H1 (cell line): Measurements from ENCODE around the gene SIGLEC6. TPM values are rescaled to one million over a fixed set of nuclear protein-coding genes. Genes with fewer than 3 reads are reported as not detected.

Experiments used
- CTCF ChIA-PET: fragments of 300-600 bp; sonication (Branson Sonifier 250); formaldehyde crosslinking; loops from one replicate; lab custom pipeline; 2021; ENCODE audit not compliant: partially characterized antibody; lab: Charles Lee
- POLR2A ChIA-PET: fragments of 300-600 bp; sonication (Branson Sonifier 250); formaldehyde crosslinking; loops from one replicate; lab custom pipeline; 2021; ENCODE audit warnings: inconsistent platforms; ENCODE audit not compliant: partially characterized antibody; lab: Charles Lee
- DNase-seq, 2 experiments: peaks; one replicate each; pipeline versions ENCODE4 v3.0.0 to v3.0.0-alpha.2; 2010 to 2022; ENCODE audit warnings: low spot score in 2 of 2, low read depth in 1 of 2, mixed read lengths in 1 of 2
- FAIRE-seq: peaks from 2 replicates; lab custom pipeline; 2011; peaks lifted over from hg19 to GRCh38; lab: Jason Lieb, UNC
- H2AFZ ChIP-seq: 2 replicates; pipeline ENCODE4 v1.8.1; 2012; ENCODE audit warnings: low read length, inconsistent platforms
- H2AK5ac ChIP-seq: 2 replicates; pipeline ENCODE4 v1.6.1; 2013; ENCODE audit warnings: low read depth, low read length
- H2BK120ac ChIP-seq: replicated peaks from 2 replicates; pipeline ENCODE3; 2013; ENCODE audit warnings: low read depth, low read length, inconsistent platforms
- H2BK12ac ChIP-seq: 2 replicates; pipeline ENCODE4 v1.6.1; 2013; ENCODE audit warnings: low read depth, low read length
- H2BK15ac ChIP-seq: 2 replicates; pipeline ENCODE4 v1.6.1; 2013; ENCODE audit warnings: low read length
- H2BK20ac ChIP-seq: 2 replicates; pipeline ENCODE4 v1.6.1; 2013; ENCODE audit warnings: low read length
- H2BK5ac ChIP-seq: 2 replicates; pipeline ENCODE4 v1.6.1; 2013; ENCODE audit warnings: low read depth, low read length
- H3K14ac ChIP-seq: 2 replicates; pipeline ENCODE4 v1.6.1; 2013; ENCODE audit warnings: inconsistent platforms; ENCODE audit not compliant: insufficient read length
- H3K18ac ChIP-seq: 2 replicates; pipeline ENCODE4 v1.6.1; 2013; ENCODE audit warnings: low read length; ENCODE audit errors: extremely low read depth
- H3K23ac ChIP-seq: 2 replicates; pipeline ENCODE4 v1.6.1; 2013; ENCODE audit warnings: inconsistent platforms; ENCODE audit not compliant: insufficient read length
- H3K23me2 ChIP-seq: 2 replicates; pipeline ENCODE4 v1.6.1; 2013; ENCODE audit warnings: low read depth, low read length
- H3K27ac ChIP-seq: 2 replicates; pipeline ENCODE4 v1.6.1; 2011; ENCODE audit warnings: low read depth, low read length, inconsistent platforms
- H3K27me3 ChIP-seq, 4 experiments: replicated peaks in 1 of 4; 1 replicate in 1 of 4; 2 replicates in 3 of 4; pipeline versions ENCODE4 v1.6.1 to v1.8.1; 2011 to 2013; ENCODE audit warnings: low read length in 3 of 4, mild to moderate bottlenecking in 3 of 4, inconsistent platforms in 2 of 4, mixed read lengths in 2 of 4, moderate library complexity in 1 of 4; ENCODE audit not compliant: control insufficient read depth in 3 of 4, insufficient read depth in 3 of 4; ENCODE audit errors: extremely low read depth in 1 of 4
- H3K36me3 ChIP-seq, 4 experiments: 2 replicates each; pipeline versions ENCODE4 v1.6.1 to v1.8.1; 2011 to 2013; ENCODE audit warnings: mild to moderate bottlenecking in 4 of 4, low read length in 3 of 4, moderate library complexity in 2 of 4, control low read depth in 1 of 4, inconsistent platforms in 1 of 4; ENCODE audit not compliant: insufficient read depth in 4 of 4, control insufficient read depth in 2 of 4
- H3K4ac ChIP-seq: replicated peaks from 2 replicates; pipeline ENCODE3; 2013; ENCODE audit warnings: low read length, low read depth, mixed read lengths, inconsistent platforms; ENCODE audit not compliant: insufficient read length
- H3K4me1 ChIP-seq, 4 experiments: replicated peaks in 1 of 4; 1 replicate in 1 of 4; 2 replicates in 3 of 4; pipeline versions ENCODE4 v1.6.1 to v1.8.1; 2011 to 2013; ENCODE audit warnings: low read length in 3 of 4, inconsistent platforms in 2 of 4, mixed read lengths in 1 of 4; ENCODE audit not compliant: insufficient read depth in 4 of 4, control insufficient read depth in 3 of 4
- H3K4me2 ChIP-seq, 2 experiments: 2 replicates each; pipeline versions ENCODE4 v1.6.1 to v1.8.1; 2011 to 2013; ENCODE audit warnings: low read depth in 2 of 2, low read length in 2 of 2, control low read depth in 1 of 2, inconsistent platforms in 1 of 2, mild to moderate bottlenecking in 1 of 2; ENCODE audit not compliant: insufficient read depth in 1 of 2
- H3K4me3 ChIP-seq, 4 experiments: fragments of 200-600, 300-600 bp in 1 of 4; sonication (generic), shearing (Covaris generic), sonication (Bioruptor Twin) in 1 of 4; 2 replicates each; pipeline versions ENCODE4 v1.5.1 to v1.8.1; 2011 to 2016; ENCODE audit warnings: low read length in 4 of 4, low read depth in 3 of 4, control low read depth in 2 of 4, inconsistent platforms in 2 of 4, mild to moderate bottlenecking in 2 of 4, mixed read lengths in 1 of 4, moderate library complexity in 1 of 4; ENCODE audit not compliant: insufficient read depth in 2 of 4; ENCODE audit errors: extremely low read depth in 1 of 4
- H3K56ac ChIP-seq: replicated peaks from 2 replicates; pipeline ENCODE3; 2013; ENCODE audit warnings: low read depth, mild to moderate bottlenecking, mixed read lengths, low read length, inconsistent platforms; ENCODE audit not compliant: insufficient read length
- H3K79me1 ChIP-seq: 2 replicates; pipeline ENCODE4 v1.6.1; 2013; ENCODE audit warnings: low read depth, low read length, control low read depth
- H3K79me2 ChIP-seq, 2 experiments: 2 replicates each; pipeline versions ENCODE4 v1.6.1 to v1.8.1; 2012 to 2013; ENCODE audit warnings: low read length in 2 of 2, mild to moderate bottlenecking in 2 of 2, inconsistent platforms in 1 of 2; ENCODE audit not compliant: insufficient read depth in 2 of 2, control insufficient read depth in 1 of 2
- H3K9ac ChIP-seq, 4 experiments: replicated peaks in 1 of 4; 1 replicate in 1 of 4; 2 replicates in 3 of 4; pipeline versions ENCODE4 v1.6.1 to v1.8.1; 2011 to 2013; ENCODE audit warnings: low read depth in 3 of 4, low read length in 3 of 4, control low read depth in 2 of 4, mild to moderate bottlenecking in 2 of 4, moderate library complexity in 2 of 4, inconsistent platforms in 1 of 4; ENCODE audit errors: extremely low read depth in 1 of 4
- H3K9me3 ChIP-seq, 2 experiments: 2 replicates each; pipeline versions ENCODE4 v1.6.1 to v1.8.1; 2012 to 2013; ENCODE audit warnings: mild to moderate bottlenecking in 2 of 2, moderate library complexity in 2 of 2, control low read depth in 1 of 2, inconsistent platforms in 1 of 2, low read depth in 1 of 2, low read length in 1 of 2, mixed read lengths in 1 of 2; ENCODE audit not compliant: insufficient read depth in 2 of 2
- H4K20me1 ChIP-seq, 2 experiments: replicated peaks in 1 of 2; 2 replicates each; pipeline versions ENCODE3 to v1.8.1; 2011 to 2013; ENCODE audit warnings: inconsistent platforms in 2 of 2, low read length in 2 of 2, mild to moderate bottlenecking in 1 of 2; ENCODE audit not compliant: insufficient read depth in 2 of 2, control insufficient read depth in 1 of 2
- H4K5ac ChIP-seq: 2 replicates; pipeline ENCODE4 v1.6.1; 2013; ENCODE audit warnings: low read length, low read depth, mixed read lengths, inconsistent platforms; ENCODE audit not compliant: insufficient read length
- H4K8ac ChIP-seq: 2 replicates; pipeline ENCODE4 v1.8.0; 2013; ENCODE audit warnings: mild to moderate bottlenecking, moderate library complexity, low read length, inconsistent platforms; ENCODE audit not compliant: insufficient read depth; ENCODE audit errors: extremely low read depth
- H4K91ac ChIP-seq: replicated peaks from 2 replicates; pipeline ENCODE3; 2013; ENCODE audit warnings: low read length, mixed read lengths, inconsistent platforms; ENCODE audit not compliant: insufficient read length
- CBX5 ChIP-seq: fragments of 300-800, 300-1000 bp; sonication (generic); IDR thresholded peaks from 2 replicates; pipeline ENCODE4 v1.7.1; 2016; ENCODE audit warnings: antibody characterized with exemption, low read length, low read depth
- CHD1 ChIP-seq: IDR thresholded peaks from 2 replicates; pipeline ENCODE4 v1.6.1; 2012; ENCODE audit warnings: low read depth, low read length, improper control_type of control experiment
- EGR1 ChIP-seq: IDR thresholded peaks from 2 replicates; pipeline ENCODE4 v1.6.1; 2011; ENCODE audit warnings: low read depth, low read length, borderline replicate concordance
- GABPA ChIP-seq: IDR thresholded peaks from 2 replicates; pipeline ENCODE4 v1.6.1; 2011; ENCODE audit warnings: mild to moderate bottlenecking, low read length, moderate library complexity, borderline replicate concordance; ENCODE audit not compliant: insufficient read depth
- JUND ChIP-seq: IDR thresholded peaks from 2 replicates; pipeline ENCODE4 v1.6.1; 2011; ENCODE audit warnings: mild to moderate bottlenecking, improper control_type of control experiment, low read length
- POLR2AphosphoS5 ChIP-seq: IDR thresholded peaks from 2 replicates; pipeline ENCODE4 v1.6.1; 2011; ENCODE audit warnings: low read depth, low read length
- SP4 ChIP-seq: IDR thresholded peaks from 2 replicates; pipeline ENCODE4 v1.6.1; 2012; ENCODE audit warnings: low read length, inconsistent platforms
- SUZ12 ChIP-seq: fragments of 200-600 bp; sonication (generic); IDR thresholded peaks from 2 replicates; pipeline ENCODE4 v1.6.1; 2012; ENCODE audit warnings: mild to moderate bottlenecking, inconsistent platforms, low read length, moderate library complexity, mixed read lengths
- TAF1 ChIP-seq: IDR thresholded peaks from 2 replicates; pipeline ENCODE4 v1.6.1; 2011; ENCODE audit warnings: mild to moderate bottlenecking, low read depth, low read length
- TCF12 ChIP-seq: IDR thresholded peaks from 2 replicates; pipeline ENCODE4 v1.6.1; 2011; ENCODE audit warnings: low read depth, mild to moderate bottlenecking, low read length
- USF2 ChIP-seq: IDR thresholded peaks from 2 replicates; pipeline ENCODE4 v1.6.1; 2011; ENCODE audit warnings: low read length, improper control_type of control experiment
- ZNF274 ChIP-seq: IDR thresholded peaks from 2 replicates; pipeline ENCODE4 v1.7.0; 2012; ENCODE audit warnings: low read length, borderline replicate concordance; ENCODE audit errors: extremely low read depth
- WGBS, 2 experiments: shearing (Covaris generic) in 1 of 2; methylation state at CpG; one replicate each; pipeline versions ENCODE4 v1.1.6 to v1.1.7; 2013 to 2015; ENCODE audit warnings: low lambda C conversion rate in 2 of 2, mixed read lengths in 2 of 2, inconsistent platforms in 1 of 2, low coverage in 1 of 2, missing lambda C conversion rate in 1 of 2; ENCODE audit not compliant: insufficient replicate concordance in 2 of 2, insufficient coverage in 1 of 2, insufficient read length in 1 of 2; ENCODE audit errors: extremely low coverage in 1 of 2, missing lambda C conversion rate in 1 of 2; 5-methylcytosine and 5-hydroxymethylcytosine counted together
- polyA plus RNA-seq, 7 experiments: library from polyadenylated mRNA; depleted of rRNA in 3 of 7; stranded (reverse) in 5 of 7; unstranded in 2 of 7; fragments of >200 nt in 5 of 7; fragments of 200-250 nt in 2 of 7; gene quantifications; 1 replicate in 5 of 7; 2 replicates in 1 of 7; 4 replicates in 1 of 7; pipeline versions ENCODE4 v1.2.1 to v1.2.3, GENCODE V29; 2011 to 2013; ENCODE audit warnings: missing spikeins in 2 of 7, mixed read lengths in 2 of 7
- total RNA-seq: library from RNA; stranded (reverse); fragmentation: NEBNext Ultra II Directional; extraction: Animal tissue kit (Norgen Biotek cat#: 25700); gene quantifications from 2 replicates; pipeline ENCODE4 v1.2.1, GENCODE V29; 2021

The SIGLEC6 gene
- total and polyA plus RNA-seq, 2 of the 8 experiments (the other 6 are each of a cell fraction or from before 2014, with no cell fraction given), result 0.05 TPM; not detected in 1

DNA sequence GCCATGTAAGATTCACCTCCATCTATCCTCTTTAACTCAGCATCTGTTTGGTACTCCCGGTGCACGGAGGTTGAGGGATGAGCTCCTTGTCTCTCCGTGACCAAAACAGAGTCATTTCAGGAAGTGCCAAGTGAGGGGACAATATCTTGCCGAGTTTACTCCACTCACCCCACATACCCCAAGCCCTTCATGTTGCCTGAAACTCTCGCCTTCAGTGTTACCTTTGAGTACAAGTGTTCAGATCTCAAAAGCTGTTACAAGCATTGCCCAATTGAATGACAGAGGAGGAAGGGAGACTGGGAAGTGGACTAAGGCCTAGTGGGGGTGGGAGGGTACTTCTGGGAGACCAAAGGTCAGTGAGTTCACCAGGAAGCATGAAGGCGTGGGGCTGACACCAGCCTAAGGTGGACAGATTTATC lies 23.8 kb downstream of the SIGLEC6 start:
- Histone ChIP-seq H3K4me2 (no peak overlapping the region), H3K23ac (no peak overlapping the region), H4K8ac (no peak overlapping the region), H2BK12ac (no peak overlapping the region), H3K23me2 (no peaks in the 10 kb centered on the region), H3K18ac (no peak overlapping the region), H2BK120ac (no peak overlapping the region), H3K36me3 (no peaks in the 10 kb centered on the region), H3K79me2 (no peaks in the 10 kb centered on the region), H3K4me1 (no peaks in the 10 kb centered on the region), H2AK5ac (no peak overlapping the region), H3K4ac (no peak overlapping the region), H3K14ac (no peak overlapping the region), H2BK15ac (no peak overlapping the region), H3K4me3 (no peak overlapping the region), H4K5ac (no peak overlapping the region), H3K9me3 (peaks cover 55 to 68% of the 10 kb centered on the region in 2 experiments), H3K56ac (no peak overlapping the region), H3K27me3 (no peaks in the 10 kb centered on the region), H3K79me1 (no peaks in the 10 kb centered on the region), H3K27ac (no peak overlapping the region), H4K91ac (no peak overlapping the region), H3K9ac (no peak overlapping the region), H2BK20ac (no peak overlapping the region), H2BK5ac (no peak overlapping the region), H2AFZ (no peak overlapping the region), H4K20me1 (no peaks in the 10 kb centered on the region)
- FAIRE-seq (no peak), DNase-seq (no peak)
- ChIA-PET POLR2A (interaction anchor here (0.6 kb wide), 1 partner anchor 678 kb away, joined by 3 read pairs; no protein-coding TSS in a partner anchor), CTCF (interaction anchor here (1.1 kb wide), 1 partner anchor 33 kb away, joined by 3 read pairs; no protein-coding TSS in a partner anchor)
- WGBS, 2 experiments, result 72% methylated on average over 6 of the region's 6 CpGs; no CpG with 5 or more reads in 1 of the 2 experiments
- TF ChIP-seq POLR2AphosphoS5, result no peak
- TF ChIP-seq EGR1, result no peak
- TF ChIP-seq SUZ12, result no peak
- TF ChIP-seq TCF12, result no peak
- no peak for TF ChIP-seq CHD1
- TF ChIP-seq USF2, result no peak
- TF ChIP-seq TAF1, result no peak
- TF ChIP-seq GABPA, result no peak
- no peak for TF ChIP-seq CBX5
- no peak for TF ChIP-seq ZNF274
- TF ChIP-seq JUND, result no peak
- no peak for TF ChIP-seq SP4
